ELR (cell line): ENCODE measurements around the gene BTBD7.

ENCODE experiments used
- DNase-seq: peaks from one replicate; pipeline ENCODE4 v3.0.0-alpha.2; 2015; ENCODE audit warnings: low read depth

BTBD7 gene

DNA sequence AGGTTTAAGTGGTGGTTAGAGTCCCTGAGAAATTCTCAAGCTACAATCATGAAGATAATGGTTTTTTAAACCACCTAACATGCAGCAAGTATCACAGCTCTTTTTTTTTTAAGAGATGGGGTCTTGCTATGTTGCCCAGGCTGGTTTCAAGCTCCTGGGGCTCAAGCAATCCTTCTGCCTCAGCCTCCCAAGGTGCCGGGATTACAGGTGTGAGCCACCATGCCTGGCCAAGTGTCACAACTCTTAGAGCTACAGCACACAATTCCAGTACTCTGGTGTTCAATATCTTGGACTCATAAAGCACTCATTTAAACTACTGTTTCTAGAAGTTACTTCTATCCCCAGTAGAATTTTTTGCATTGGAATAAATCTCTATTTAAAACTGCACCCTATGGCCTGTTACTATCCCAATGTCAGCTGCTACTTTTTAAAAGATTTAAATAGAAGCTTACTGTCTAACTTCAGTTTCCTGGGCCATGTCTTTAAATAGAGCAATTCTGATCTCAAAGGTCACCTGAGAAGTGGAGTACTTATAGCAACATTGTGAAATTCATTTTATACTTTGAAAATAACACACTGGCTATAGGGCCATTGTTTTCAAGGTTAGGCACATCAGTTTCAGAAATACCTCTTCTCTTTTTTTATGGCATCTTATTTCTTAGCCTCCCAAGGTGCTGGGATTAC is 137.4 kb downstream of the BTBD7 start:
- DNase-seq = no peak
